ENCODE data around the gene WBP2NL.

DNA sequence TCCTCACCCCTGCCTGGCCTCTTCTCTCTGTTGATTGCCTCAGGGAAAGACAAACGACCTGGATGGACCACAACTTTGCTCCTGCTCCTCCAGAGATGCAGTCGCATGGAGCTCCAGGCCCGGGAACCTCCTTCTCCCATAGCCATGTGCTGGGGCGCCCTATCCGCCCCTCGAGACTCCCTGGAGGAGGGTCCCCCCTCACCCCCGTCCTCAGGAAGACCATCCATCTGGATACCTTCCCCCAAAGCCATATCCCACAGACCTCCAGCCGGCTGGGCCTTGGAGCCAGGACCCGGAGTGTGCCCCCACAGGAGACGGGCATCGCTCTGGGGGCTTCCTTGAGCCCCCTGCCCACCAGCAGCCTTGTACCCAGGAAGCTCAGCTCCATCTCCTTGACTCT, 27.2 kb upstream of the WBP2NL start:
- TF ChIP-seq, protein P1, sequence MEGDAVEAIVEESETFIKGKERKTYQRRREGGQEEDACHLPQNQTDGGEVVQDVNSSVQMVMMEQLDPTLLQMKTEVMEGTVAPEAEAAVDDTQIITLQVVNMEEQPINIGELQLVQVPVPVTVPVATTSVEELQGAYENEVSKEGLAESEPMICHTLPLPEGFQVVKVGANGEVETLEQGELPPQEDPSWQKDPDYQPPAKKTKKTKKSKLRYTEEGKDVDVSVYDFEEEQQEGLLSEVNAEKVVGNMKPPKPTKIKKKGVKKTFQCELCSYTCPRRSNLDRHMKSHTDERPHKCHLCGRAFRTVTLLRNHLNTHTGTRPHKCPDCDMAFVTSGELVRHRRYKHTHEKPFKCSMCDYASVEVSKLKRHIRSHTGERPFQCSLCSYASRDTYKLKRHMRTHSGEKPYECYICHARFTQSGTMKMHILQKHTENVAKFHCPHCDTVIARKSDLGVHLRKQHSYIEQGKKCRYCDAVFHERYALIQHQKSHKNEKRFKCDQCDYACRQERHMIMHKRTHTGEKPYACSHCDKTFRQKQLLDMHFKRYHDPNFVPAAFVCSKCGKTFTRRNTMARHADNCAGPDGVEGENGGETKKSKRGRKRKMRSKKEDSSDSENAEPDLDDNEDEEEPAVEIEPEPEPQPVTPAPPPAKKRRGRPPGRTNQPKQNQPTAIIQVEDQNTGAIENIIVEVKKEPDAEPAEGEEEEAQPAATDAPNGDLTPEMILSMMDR (IDR thresholded peaks at IDR 0.05 in 8 of 11, conservative IDR thresholded peaks at IDR 0.05 in 3 of 11): no peak
- no peak for TF ChIP-seq POLR2A (IDR thresholded peaks at IDR 0.05)

Measured in spleen (tissue), 7 donors.